ENCODE results near the gene TOMT.

- TF ChIP-seq, protein P1, sequence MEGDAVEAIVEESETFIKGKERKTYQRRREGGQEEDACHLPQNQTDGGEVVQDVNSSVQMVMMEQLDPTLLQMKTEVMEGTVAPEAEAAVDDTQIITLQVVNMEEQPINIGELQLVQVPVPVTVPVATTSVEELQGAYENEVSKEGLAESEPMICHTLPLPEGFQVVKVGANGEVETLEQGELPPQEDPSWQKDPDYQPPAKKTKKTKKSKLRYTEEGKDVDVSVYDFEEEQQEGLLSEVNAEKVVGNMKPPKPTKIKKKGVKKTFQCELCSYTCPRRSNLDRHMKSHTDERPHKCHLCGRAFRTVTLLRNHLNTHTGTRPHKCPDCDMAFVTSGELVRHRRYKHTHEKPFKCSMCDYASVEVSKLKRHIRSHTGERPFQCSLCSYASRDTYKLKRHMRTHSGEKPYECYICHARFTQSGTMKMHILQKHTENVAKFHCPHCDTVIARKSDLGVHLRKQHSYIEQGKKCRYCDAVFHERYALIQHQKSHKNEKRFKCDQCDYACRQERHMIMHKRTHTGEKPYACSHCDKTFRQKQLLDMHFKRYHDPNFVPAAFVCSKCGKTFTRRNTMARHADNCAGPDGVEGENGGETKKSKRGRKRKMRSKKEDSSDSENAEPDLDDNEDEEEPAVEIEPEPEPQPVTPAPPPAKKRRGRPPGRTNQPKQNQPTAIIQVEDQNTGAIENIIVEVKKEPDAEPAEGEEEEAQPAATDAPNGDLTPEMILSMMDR (IDR thresholded peaks at IDR 0.05; ENCODE audit: low read depth, low read length) = no peak
- no peak for TF ChIP-seq EZH2phosphoT487 (IDR thresholded peaks at IDR 0.05; ENCODE audit: low read depth)
These were observed 10.5 kb downstream of the TOMT start for GRCh38 chr11:72116019-72116755.

Data from OCI-LY3 (cell line).